Subcutaneous adipose tissue (tissue), 4 donors: ENCODE results near the gene CFAP58. TPM values are rescaled to one million over a fixed set of nuclear protein-coding genes. Genes with fewer than 3 reads are reported as not detected.

ENCODE experiments used
- CTCF ChIP-seq: fragments of 450-650 bp; IDR thresholded peaks from one replicate; pipeline ENCODE4 v1.5.1; 2016; ENCODE audit warnings: low read depth, mild to moderate bottlenecking, control low read depth, antibody characterized with exemption, moderate library complexity
- total RNA-seq, 4 donors: library from RNA; depleted of rRNA; stranded (reverse); fragments of >200 nt; gene quantifications; one replicate each; pipeline ENCODE4 v1.1.0, GENCODE V29; 2016

Gene CFAP58
- total RNA-seq, 4 donors from 2014 or later = 0.16 to 0.66 (median 0.26) TPM

GRCh38 chr10:104387130-104387888 lies 33.7 kb downstream of the CFAP58 start:
- no peak for TF ChIP-seq CTCF

- no peak for TF ChIP-seq CTCF
Observed at GRCh38 chr10:104388830-104389229, 35.2 kb downstream of the CFAP58 start.

GRCh38 chr10:104391150-104391968 lies 37.7 kb downstream of the CFAP58 start:
- TF ChIP-seq CTCF = no peak

- TF ChIP-seq CTCF = no peak
Observed at GRCh38 chr10:104391969-104392296, 38.3 kb downstream of the CFAP58 start.

GRCh38 chr10:104393387-104393786 lies 39.8 kb downstream of the CFAP58 start:
- no peak for TF ChIP-seq CTCF

- no peak for TF ChIP-seq CTCF
Observed at GRCh38 chr10:104396581-104396980, 42.9 kb downstream of the CFAP58 start.

GRCh38 chr10:104403636-104404035 lies 50.0 kb downstream of the CFAP58 start:
- no peak for TF ChIP-seq CTCF
